T-cell (primary cell): ENCODE measurements around the gene DNAJC6. TPM values are rescaled to one million over a fixed set of nuclear protein-coding genes. Genes with fewer than 3 reads are reported as not detected.
"Not testable (repeated sequence)": the region's sequence is repeated elsewhere in the genome, so short reads cannot be mapped to it uniquely, and the experiment has no call there.

ENCODE experiments used
- ATAC-seq, 4 experiments: fragments of 200-7000 bp in 3 of 4; fragments of 150-1000 bp in 1 of 4; cut with Tn5 transposase; replicated peaks in 1 of 4; 1 replicate in 3 of 4; 2 replicates in 1 of 4; pipeline ENCODE4 v1.10.0; 2021; ENCODE audit warnings: moderate library complexity in 3 of 4, mild to moderate bottlenecking in 2 of 4, moderate number of reproducible peaks in 1 of 4
- CTCF ChIA-PET, 2 donors: fragments of 300-600 bp; sonication (Branson Sonifier 250); formaldehyde crosslinking; loops; one replicate each; lab custom pipeline; 2022; ENCODE audit warnings: antibody characterized with exemption in 2 of 2; lab: Charles Lee
- POLR2A ChIA-PET, 2 donors: fragments of 300-600 bp; sonication (Branson Sonifier 250); formaldehyde crosslinking; loops; one replicate each; lab custom pipeline; 2022; ENCODE audit warnings: antibody characterized with exemption in 2 of 2; lab: Charles Lee
- DNase-seq, 35 experiments: peaks; one replicate each; pipeline versions ENCODE4 v3.0.0 to v3.0.0-alpha.2; 2013 to 2023
- H3K27ac ChIP-seq: one replicate; pipeline ENCODE4 v1.5.1; 2013; ENCODE audit warnings: low read length
- H3K27me3 ChIP-seq, 2 experiments: replicated peaks in 1 of 2; 1 replicate in 1 of 2; 2 replicates in 1 of 2; pipeline versions ENCODE4 v1.6.1 to v1.7.0; 2013; ENCODE audit warnings: low read length in 1 of 2, mixed read lengths in 1 of 2; ENCODE audit not compliant: control insufficient read depth in 2 of 2, insufficient read depth in 2 of 2; ENCODE audit errors: extremely low read depth in 1 of 2
- H3K36me3 ChIP-seq, 2 donors: 1 replicate in 1 of 2; 2 replicates in 1 of 2; pipeline versions ENCODE4 v1.6.1 to v1.7.0; 2013; ENCODE audit warnings: low read length in 1 of 2; ENCODE audit not compliant: control insufficient read depth in 2 of 2, insufficient read depth in 1 of 2; ENCODE audit errors: extremely low read depth in 1 of 2
- H3K4me1 ChIP-seq, 2 experiments: 1 replicate in 1 of 2; 2 replicates in 1 of 2; pipeline versions ENCODE4 v1.6.1 to v1.7.0; 2013; ENCODE audit warnings: low read length in 2 of 2, mixed read lengths in 1 of 2; ENCODE audit not compliant: insufficient read depth in 2 of 2, control insufficient read depth in 1 of 2; ENCODE audit errors: extremely low read depth in 1 of 2
- H3K4me3 ChIP-seq, 2 donors: 1 replicate in 1 of 2; 2 replicates in 1 of 2; pipeline versions ENCODE4 v1.5.1 to v1.7.0; 2013; ENCODE audit warnings: mild to moderate bottlenecking in 2 of 2, low read length in 1 of 2, moderate library complexity in 1 of 2; ENCODE audit not compliant: control insufficient read depth in 1 of 2; ENCODE audit errors: extremely low read depth in 1 of 2
- H3K9me3 ChIP-seq: 2 replicates; pipeline ENCODE4 v1.7.0; 2013
- H3K27ac Mint-ChIP-seq, 2 donors: one replicate each; pipeline ENCODE4 v1.8.0; 2020 to 2021; ENCODE audit warnings: mild to moderate bottlenecking in 2 of 2, mixed read lengths in 2 of 2
- H3K27me3 Mint-ChIP-seq, 2 donors: one replicate each; pipeline ENCODE4 v1.8.0; 2021 to 2022; ENCODE audit warnings: mixed read lengths in 2 of 2
- H3K36me3 Mint-ChIP-seq: one replicate; pipeline ENCODE4 v1.8.0; 2021; ENCODE audit warnings: mixed read lengths
- H3K4me1 Mint-ChIP-seq, 3 donors: one replicate each; pipeline ENCODE4 v1.8.0; 2020 to 2022; ENCODE audit warnings: mixed read lengths in 3 of 3, mild to moderate bottlenecking in 1 of 3
- H3K4me3 Mint-ChIP-seq, 3 donors: one replicate each; pipeline ENCODE4 v1.8.0; 2020 to 2022; ENCODE audit warnings: mild to moderate bottlenecking in 3 of 3, mixed read lengths in 3 of 3, moderate library complexity in 3 of 3
- H3K9me3 Mint-ChIP-seq, 3 donors: one replicate each; pipeline ENCODE4 v1.8.0; 2020 to 2022; ENCODE audit warnings: mixed read lengths in 3 of 3
- WGBS: methylation state at CpG from one replicate; pipeline ENCODE4 v1.1.5; 2013; ENCODE audit warnings: missing lambda C conversion rate; ENCODE audit not compliant: insufficient coverage; 5-methylcytosine and 5-hydroxymethylcytosine counted together
- total RNA-seq, 35 experiments: library from RNA in 6 of 35; stranded (reverse) in 6 of 35; fragments of 120-200 nt in 1 of 35; gene quantifications; one replicate each; pipeline versions ENCODE4 v1.2.1 to v1.2.4 and lab custom pipeline; 2013 to 2026

The DNAJC6 gene
- total RNA-seq, 5 donors from 2014 or later (not counting 1 experiment from before 2014, with no cell fraction given), result 1.4 to 5.2 (median 2.4) TPM

DNA sequence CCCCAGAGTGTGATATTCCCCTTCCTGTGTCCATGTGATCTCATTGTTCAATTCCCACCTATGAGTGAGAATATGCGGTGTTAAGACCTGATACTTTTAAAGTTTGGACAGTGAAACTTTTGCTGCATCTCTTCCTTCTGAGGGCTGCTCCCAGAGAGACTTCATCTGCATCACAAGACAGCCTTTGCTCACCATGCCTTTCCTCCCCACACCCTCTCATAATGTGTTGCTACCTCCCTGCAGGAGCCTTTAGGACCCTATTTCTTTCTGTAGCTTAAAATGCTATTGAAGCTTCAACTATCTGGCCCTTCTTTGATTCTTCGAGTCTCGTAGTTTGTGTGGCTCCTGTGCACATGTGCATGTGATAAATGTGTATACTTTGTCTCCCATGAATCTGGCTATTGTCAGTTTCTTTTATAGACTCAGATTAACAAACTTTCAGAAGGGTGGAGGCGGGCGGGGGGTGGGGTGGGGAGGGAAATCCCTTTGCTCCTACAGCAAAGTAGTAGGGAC, 134.8 kb downstream of the DNAJC6 start:
- no peak overlapping the region for H3K27ac ChIP-seq
- no peak overlapping the region for H3K4me3 ChIP-seq
- ATAC-seq (no peak), DNase-seq (no peak)
- Mint-ChIP-seq H3K4me1 (no peaks in the 10 kb centered on the region), H3K9me3 (no peaks in the 10 kb centered on the region), H3K27me3 (no peaks in the 10 kb centered on the region), H3K27ac (no peak overlapping the region), H3K4me3 (no peak overlapping the region), H3K36me3 (no peaks in the 10 kb centered on the region)
- H3K9me3 ChIP-seq, result no peaks in the 10 kb centered on the region
- H3K36me3 ChIP-seq, result no peaks in the 10 kb centered on the region
- no peaks in the 10 kb centered on the region for H3K27me3 ChIP-seq
- POLR2A ChIA-PET, result no interaction called here
- CTCF ChIA-PET, result no interaction called here
- no CpG with 5 or more reads among the region's 5 CpGs for WGBS
- no peaks in the 10 kb centered on the region for H3K4me1 ChIP-seq

DNA sequence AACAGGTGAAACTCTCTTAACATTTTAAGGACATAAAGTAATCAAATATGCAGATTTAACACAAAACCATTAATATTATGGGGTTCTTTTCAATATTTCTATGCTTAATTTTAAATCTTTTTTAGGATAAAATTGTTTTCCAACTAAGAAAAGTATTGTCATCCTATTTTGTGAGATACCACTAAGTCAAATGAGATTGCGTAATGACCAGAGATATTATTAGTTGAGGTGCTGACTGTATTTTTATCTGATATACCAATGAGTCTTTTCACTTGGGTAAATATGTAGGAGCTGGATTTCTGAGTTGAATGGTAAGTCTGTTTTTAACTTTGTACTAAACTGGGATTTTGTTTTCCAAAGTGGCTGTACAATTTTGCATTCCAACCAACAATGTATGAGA, 136.5 kb downstream of the DNAJC6 start:
- no peak for DNase-seq
- ATAC-seq, result no peak
- Mint-ChIP-seq H3K27ac (no peak overlapping the region), H3K36me3 (no peaks in the 10 kb centered on the region), H3K9me3 (no peaks in the 10 kb centered on the region), H3K27me3 (no peaks in the 10 kb centered on the region), H3K4me1 (no peaks in the 10 kb centered on the region), H3K4me3 (no peak overlapping the region)
- no peaks in the 10 kb centered on the region for H3K4me1 ChIP-seq
- no peak overlapping the region for H3K4me3 ChIP-seq
- H3K27ac ChIP-seq, result no peak overlapping the region
- ChIA-PET POLR2A (no interaction called here), CTCF (no interaction called here)
- WGBS, result no CpG with 5 or more reads among the region's 1 CpG
- no peaks in the 10 kb centered on the region for H3K27me3 ChIP-seq
- H3K36me3 ChIP-seq, result no peaks in the 10 kb centered on the region
- H3K9me3 ChIP-seq, result no peaks in the 10 kb centered on the region

DNA sequence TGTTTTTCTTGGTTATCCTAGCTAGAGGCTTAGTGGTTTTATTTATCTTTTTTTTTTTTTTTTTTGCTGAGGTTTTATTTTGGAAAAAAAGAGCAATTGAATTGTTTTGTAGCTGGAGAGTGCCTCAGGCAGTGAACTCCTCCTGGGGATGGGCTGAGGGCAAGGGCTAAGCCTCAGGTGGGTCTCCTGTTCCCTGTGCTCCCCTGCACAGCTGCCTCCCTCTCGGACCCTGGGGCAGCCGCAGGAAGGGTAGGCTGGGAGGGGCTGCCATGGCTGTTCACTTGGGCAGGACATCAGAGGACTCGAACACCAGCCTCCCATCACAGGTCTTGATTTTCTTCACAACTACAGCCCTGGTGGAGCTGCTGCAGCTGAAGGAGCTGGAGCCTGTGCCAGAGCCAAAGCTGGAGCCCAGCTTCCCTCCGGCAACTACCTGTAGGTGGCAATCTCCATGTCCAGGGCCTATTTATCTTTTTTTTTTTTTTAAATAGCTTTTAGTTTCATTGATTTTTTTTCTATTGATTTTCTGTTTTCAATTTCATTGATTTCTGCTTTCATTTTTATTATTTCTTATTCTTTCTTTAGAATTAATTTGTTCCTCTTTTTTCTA, 140.0 kb downstream of the DNAJC6 start:
- no peak overlapping the region for H3K27ac ChIP-seq
- Mint-ChIP-seq H3K4me3 (no peak overlapping the region), H3K9me3 (peaks cover 0 to 4% (median 0%) of the 10 kb centered on the region in 3 donors), H3K36me3 (peaks cover 4% of the 10 kb centered on the region), H3K27me3 (no peaks in the 10 kb centered on the region), H3K27ac (no peak overlapping the region), H3K4me1 (no peaks in the 10 kb centered on the region)
- DNase-seq (no peak), ATAC-seq (no peak)
- ChIA-PET POLR2A (no interaction called here), CTCF (interaction anchor here in 1 of 2 donors (0.6 kb wide), 2 partner anchors 8 to 41 kb away, joined by 3 read pairs; no protein-coding TSS in a partner anchor)
- H3K36me3 ChIP-seq, result no peaks in the 10 kb centered on the region
- H3K27me3 ChIP-seq, result no peaks in the 10 kb centered on the region
- 100% methylated on average over 2 of the region's 4 CpGs for WGBS
- H3K4me1 ChIP-seq, result no peaks in the 10 kb centered on the region
- H3K4me3 ChIP-seq, result no peak overlapping the region
- no peaks in the 10 kb centered on the region for H3K9me3 ChIP-seq

DNA sequence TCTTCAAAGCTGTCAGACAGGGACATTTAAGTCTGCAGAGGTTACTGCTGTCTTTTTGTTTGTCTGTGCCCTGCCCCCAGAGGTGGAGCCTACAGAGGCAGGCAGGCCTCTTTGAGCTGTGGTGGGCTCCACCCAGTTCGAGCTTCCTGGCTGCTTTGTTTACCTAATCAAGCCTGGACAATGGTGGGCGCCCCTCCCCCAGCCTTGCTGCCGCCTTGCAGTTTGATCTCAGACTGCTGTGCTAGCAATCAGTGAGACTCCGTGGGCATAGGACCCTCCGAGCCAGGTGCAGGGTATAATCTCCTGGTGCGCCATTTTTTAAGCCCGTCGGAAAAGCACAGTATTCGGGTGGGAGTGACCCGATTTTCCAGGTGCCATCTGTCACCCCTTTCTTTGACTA, 146.3 kb downstream of the DNAJC6 start:
- H3K4me3 ChIP-seq, H3K27ac Mint-ChIP-seq, H3K27ac ChIP-seq, H3K9me3 ChIP-seq, ATAC-seq, H3K27me3 Mint-ChIP-seq, DNase-seq, H3K27me3 ChIP-seq, CTCF ChIA-PET, H3K36me3 ChIP-seq, POLR2A ChIA-PET, H3K4me3 Mint-ChIP-seq: not testable (repeated sequence)
- Mint-ChIP-seq H3K9me3 (peaks cover 9 to 21% (median 14%) of the 10 kb centered on the region in 3 donors), H3K36me3 (peaks cover 16% of the 10 kb centered on the region), H3K4me1 (peaks cover 18 to 24% (median 22%) of the 10 kb centered on the region in 3 donors)
- WGBS, result no CpG with 5 or more reads among the region's 10 CpGs
- peaks cover 3 to 12% of the 10 kb centered on the region in 2 experiments for H3K4me1 ChIP-seq

DNA sequence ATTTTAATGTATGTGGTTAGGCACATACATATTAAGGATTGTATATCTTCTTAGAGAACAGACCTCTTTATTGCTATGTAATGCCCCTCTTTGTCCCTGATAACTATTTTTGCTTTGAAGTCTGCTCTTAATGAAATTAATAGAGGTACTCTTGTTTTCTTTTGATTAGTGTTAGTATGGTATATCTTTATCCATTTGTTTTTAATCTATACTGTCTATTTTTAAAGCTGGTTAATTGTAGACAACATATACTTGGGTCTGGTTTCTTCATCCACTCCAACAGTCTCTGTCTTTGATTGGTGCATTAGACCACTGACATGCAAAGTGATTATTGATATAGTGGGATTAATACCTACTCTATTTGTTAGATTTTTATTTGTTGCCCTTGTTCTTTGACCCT, 147.1 kb downstream of the DNAJC6 start:
- DNase-seq (no peak), ATAC-seq (no peak)
- Histone ChIP-seq H3K27ac (no peak overlapping the region), H3K4me3 (no peak overlapping the region), H3K27me3 (no peaks in the 10 kb centered on the region), H3K36me3 (no peaks in the 10 kb centered on the region), H3K4me1 (peaks cover 3 to 12% of the 10 kb centered on the region in 2 experiments), H3K9me3 (no peaks in the 10 kb centered on the region)
- Mint-ChIP-seq H3K4me1 (peaks cover 18 to 24% (median 22%) of the 10 kb centered on the region in 3 donors), H3K9me3 (peaks cover 9 to 21% (median 14%) of the 10 kb centered on the region in 3 donors), H3K4me3 (peak overlapping the region in 1 of 3 donors; percentile 0), H3K27me3 (no peaks in the 10 kb centered on the region), H3K36me3 (peaks cover 16% of the 10 kb centered on the region), H3K27ac (no peak overlapping the region)
- CTCF ChIA-PET, result no interaction called here
- POLR2A ChIA-PET, result interaction anchor here in 1 of 2 donors (0.5 kb wide), 1 partner anchor 18 kb away, joined by 3 read pairs; no protein-coding TSS in a partner anchor

DNA sequence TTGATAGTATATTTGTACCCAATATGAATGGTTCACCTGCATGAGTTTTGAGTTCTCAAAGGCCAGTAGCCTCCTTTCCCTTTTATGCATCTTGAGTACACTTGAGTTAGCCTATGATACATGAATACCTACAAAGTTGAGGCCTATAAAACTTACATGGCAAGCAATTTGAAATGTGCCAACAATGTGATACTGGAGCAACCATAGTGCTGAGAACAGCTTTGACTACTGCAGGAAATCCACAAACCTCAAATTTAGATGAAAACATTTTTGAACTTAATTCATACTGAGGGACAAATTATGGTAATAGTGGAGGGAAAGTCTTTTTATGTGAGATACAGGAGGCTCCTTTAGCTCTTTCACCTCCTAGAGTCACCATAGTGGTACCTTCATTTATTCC, 148.5 kb downstream of the DNAJC6 start:
- no peak overlapping the region for H3K27ac Mint-ChIP-seq
- peaks cover 9 to 21% (median 14%) of the 10 kb centered on the region in 3 donors for H3K9me3 Mint-ChIP-seq
- Histone ChIP-seq H3K4me1 (peaks cover 3 to 12% of the 10 kb centered on the region in 2 experiments), H3K27ac (no peak overlapping the region), H3K4me3 (no peak overlapping the region), H3K36me3 (no peaks in the 10 kb centered on the region), H3K9me3 (no peaks in the 10 kb centered on the region), H3K27me3 (no peaks in the 10 kb centered on the region)
- DNase-seq (no peak), ATAC-seq (no peak)
- POLR2A ChIA-PET, result interaction anchor here in 1 of 2 donors (0.6 kb wide), 2 partner anchors 19 to 28 kb away, joined by 3 to 4 read pairs; no protein-coding TSS in a partner anchor
- CTCF ChIA-PET, result interaction anchor here in 1 of 2 donors (0.7 kb wide), 1 partner anchor 9 kb away, joined by 3 read pairs; no protein-coding TSS in a partner anchor
- H3K4me1 Mint-ChIP-seq, result peaks cover 18 to 24% (median 22%) of the 10 kb centered on the region in 3 donors
- peaks cover 16% of the 10 kb centered on the region for H3K36me3 Mint-ChIP-seq
- no peaks in the 10 kb centered on the region for H3K27me3 Mint-ChIP-seq
- no peak overlapping the region for H3K4me3 Mint-ChIP-seq
